Mesendoderm (in vitro differentiated cells): ENCODE data around the gene CEP128.
A peak's percentile ranks its signal among the peaks of the same experiment; 100 is the strongest.

Experiments
- DNase-seq: peaks from one replicate; pipeline ENCODE4 v3.0.0; 2013
- H2AK5ac ChIP-seq: 2 replicates; pipeline ENCODE4 v1.6.1; 2013; ENCODE audit warnings: low read length, inconsistent platforms
- H2BK120ac ChIP-seq: 2 replicates; pipeline ENCODE4 v1.6.1; 2013; ENCODE audit warnings: low read depth, mild to moderate bottlenecking, low read length, moderate library complexity, mixed read lengths
- H2BK15ac ChIP-seq: replicated peaks from 2 replicates; pipeline ENCODE4 v1.6.1; 2013; ENCODE audit warnings: low read depth, mild to moderate bottlenecking, moderate library complexity
- H2BK5ac ChIP-seq: 2 replicates; pipeline ENCODE4 v1.6.1; 2013; ENCODE audit warnings: low read length, inconsistent platforms
- H3K18ac ChIP-seq: 2 replicates; pipeline ENCODE4 v1.6.1; 2013; ENCODE audit warnings: mild to moderate bottlenecking, low read length, mixed read lengths
- H3K23ac ChIP-seq: one replicate; pipeline ENCODE4 v1.6.1; 2013; ENCODE audit warnings: low read length
- H3K27ac ChIP-seq: 2 replicates; pipeline ENCODE4 v1.5.1; 2013; ENCODE audit warnings: low read depth, mild to moderate bottlenecking, inconsistent platforms, low read length, moderate library complexity
- H3K27me3 ChIP-seq: 2 replicates; pipeline ENCODE4 v1.6.1; 2013; ENCODE audit warnings: low read length, control low read depth, mild to moderate bottlenecking, inconsistent platforms; ENCODE audit not compliant: insufficient read depth, poor library complexity
- H3K36me3 ChIP-seq: 2 replicates; pipeline ENCODE4 v1.6.1; 2013; ENCODE audit warnings: low read length, inconsistent platforms; ENCODE audit not compliant: control insufficient read depth, insufficient read depth
- H3K4ac ChIP-seq: one replicate; pipeline ENCODE4 v1.6.1; 2013; ENCODE audit warnings: low read depth, mild to moderate bottlenecking, low read length, moderate library complexity
- H3K4me1 ChIP-seq: 2 replicates; pipeline ENCODE4 v1.6.1; 2013; ENCODE audit warnings: low read depth, low read length, inconsistent platforms; ENCODE audit not compliant: control insufficient read depth
- H3K4me2 ChIP-seq: 2 replicates; pipeline ENCODE4 v1.6.1; 2013; ENCODE audit warnings: low read length
- H3K4me3 ChIP-seq: 2 replicates; pipeline ENCODE4 v1.5.1; 2013; ENCODE audit warnings: mild to moderate bottlenecking, low read length
- H3K56ac ChIP-seq: one replicate; pipeline ENCODE4 v1.6.1; 2013; ENCODE audit warnings: low read length
- H3K79me1 ChIP-seq: 2 replicates; pipeline ENCODE4 v1.6.1; 2013; ENCODE audit warnings: low read length, inconsistent platforms
- H3K79me2 ChIP-seq: 2 replicates; pipeline ENCODE4 v1.6.1; 2013; ENCODE audit warnings: mild to moderate bottlenecking, low read length; ENCODE audit not compliant: control insufficient read depth, insufficient read depth
- H3K9ac ChIP-seq: 2 replicates; pipeline ENCODE4 v1.6.1; 2013; ENCODE audit warnings: low read length, inconsistent platforms
- H4K5ac ChIP-seq: one replicate; pipeline ENCODE4 v1.6.1; 2013; ENCODE audit warnings: low read length
- H4K8ac ChIP-seq: one replicate; pipeline ENCODE4 v1.6.1; 2013; ENCODE audit warnings: low read depth, mild to moderate bottlenecking, control low read depth, low read length, moderate library complexity
- WGBS: extraction: QIAGEN DNeasy Blood & Tissue Kit; methylation state at CpG from one replicate; pipeline ENCODE4 v1.1.7; 2013; ENCODE audit warnings: low lambda C conversion rate, missing lambda C conversion rate; ENCODE audit not compliant: insufficient coverage; ENCODE audit errors: extremely low coverage; 5-methylcytosine and 5-hydroxymethylcytosine counted together

CEP128 gene

DNA sequence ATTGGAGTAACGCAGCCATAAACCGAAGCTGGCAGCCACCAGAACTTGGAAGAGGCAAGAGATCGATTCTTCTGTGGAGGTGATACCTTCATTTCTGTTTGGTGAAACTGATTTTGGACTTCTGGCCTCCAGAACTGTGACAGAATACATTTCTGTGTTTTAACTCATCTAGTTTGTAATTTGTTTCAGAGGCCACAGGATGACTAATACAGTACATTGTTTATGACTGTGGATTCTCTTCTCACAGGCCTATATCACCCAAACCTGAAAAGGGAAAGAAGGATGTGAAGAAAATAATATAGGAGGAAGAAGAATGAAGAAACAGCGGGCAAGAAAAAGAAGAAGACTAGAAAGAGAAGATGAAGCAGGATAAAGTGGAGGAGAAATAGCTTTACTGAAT lies 466.5 kb downstream of the CEP128 start:
- Histone ChIP-seq H3K27ac (no peak overlapping the region), H3K9ac (no peak overlapping the region), H3K4me3 (no peak overlapping the region), H2BK120ac (no peak overlapping the region), H3K79me1 (no peaks in the 10 kb centered on the region), H3K27me3 (no peaks in the 10 kb centered on the region), H3K4ac (no peak overlapping the region), H3K4me1 (no peaks in the 10 kb centered on the region), H2BK15ac (no peak overlapping the region), H2AK5ac (no peak overlapping the region), H3K4me2 (no peak overlapping the region), H3K56ac (no peak overlapping the region), H2BK5ac (no peak overlapping the region), H3K79me2 (no peaks in the 10 kb centered on the region), H3K18ac (no peak overlapping the region), H3K36me3 (no peaks in the 10 kb centered on the region), H4K8ac (no peak overlapping the region), H4K5ac (no peak overlapping the region), H3K23ac (no peak overlapping the region)
- DNase-seq: no peak
- 100% methylated on average over 1 of the region's 4 CpGs for WGBS

GRCh38 chr14:80468331-80469122 lies 473.0 kb downstream of the CEP128 start:
- Histone ChIP-seq H3K9ac (no peak overlapping the region), H3K36me3 (no peaks in the 10 kb centered on the region), H3K4ac (no peak overlapping the region), H4K5ac (no peak overlapping the region), H3K79me1 (no peaks in the 10 kb centered on the region), H3K79me2 (no peaks in the 10 kb centered on the region), H3K27ac (no peak overlapping the region), H3K23ac (no peak overlapping the region), H3K27me3 (no peaks in the 10 kb centered on the region), H3K4me1 (no peaks in the 10 kb centered on the region), H3K56ac (no peak overlapping the region), H3K18ac (no peak overlapping the region), H3K4me2 (no peak overlapping the region), H3K4me3 (no peak overlapping the region), H2BK120ac (no peak overlapping the region), H4K8ac (no peak overlapping the region), H2AK5ac (no peak overlapping the region), H2BK15ac (no peak overlapping the region), H2BK5ac (no peak overlapping the region)
- DNase-seq: peak; percentile 50
- no CpG with 5 or more reads among the region's 5 CpGs for WGBS

- H3K36me3 ChIP-seq: no peaks in the 10 kb centered on the region
- no peak overlapping the region for H3K56ac ChIP-seq
- H3K4me1 ChIP-seq: no peaks in the 10 kb centered on the region
- H3K27me3 ChIP-seq: no peaks in the 10 kb centered on the region
- H3K23ac ChIP-seq: no peak overlapping the region
- H3K9ac ChIP-seq: no peak overlapping the region
- no CpG with 5 or more reads among the region's 7 CpGs for WGBS
- H3K4me3 ChIP-seq: no peak overlapping the region
- H3K79me2 ChIP-seq: no peaks in the 10 kb centered on the region
- H2BK120ac ChIP-seq: no peak overlapping the region
- H2BK15ac ChIP-seq: no peak overlapping the region
- no peak for DNase-seq
- no peak overlapping the region for H3K27ac ChIP-seq
- H4K5ac ChIP-seq: no peak overlapping the region
- H2BK5ac ChIP-seq: no peak overlapping the region
- no peak overlapping the region for H3K4ac ChIP-seq
- H3K18ac ChIP-seq: no peak overlapping the region
- H2AK5ac ChIP-seq: no peak overlapping the region
- no peaks in the 10 kb centered on the region for H3K79me1 ChIP-seq
- no peak overlapping the region for H4K8ac ChIP-seq
- no peak overlapping the region for H3K4me2 ChIP-seq
Observed at GRCh38 chr14:80465546-80466220, 475.9 kb downstream of the CEP128 start.

DNA sequence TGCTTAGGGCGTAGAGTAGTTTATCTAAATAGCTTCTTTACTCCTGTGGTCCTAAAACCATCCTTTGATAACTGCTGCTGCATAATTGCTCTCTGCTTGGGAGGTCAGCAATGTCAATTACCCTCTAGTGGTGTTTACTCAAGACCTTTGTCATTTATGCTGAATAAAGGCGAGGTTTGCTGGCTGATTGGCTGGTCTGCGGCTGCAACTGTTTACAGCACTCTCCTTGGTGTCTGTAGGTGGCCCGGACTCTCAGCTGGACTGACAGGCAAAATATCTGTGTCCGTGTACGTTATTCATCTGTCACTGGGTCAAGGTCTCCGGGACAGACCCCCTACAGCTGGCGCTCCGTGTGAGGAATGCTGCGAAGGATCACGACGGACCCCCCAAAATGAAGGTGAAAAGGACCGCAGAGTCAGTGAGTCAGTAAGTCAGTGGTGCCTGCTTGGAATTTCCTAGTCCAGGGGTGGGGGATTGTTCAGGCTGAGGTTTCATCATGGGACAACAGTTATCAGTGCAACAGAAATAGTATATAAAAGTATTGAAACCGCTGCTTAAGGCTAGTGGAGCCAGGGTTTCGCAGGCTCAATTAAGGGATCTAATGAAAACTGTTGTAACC lies 476.9 kb downstream of the CEP128 start:
- H2BK120ac ChIP-seq: no peak overlapping the region
- no peak overlapping the region for H3K56ac ChIP-seq
- WGBS: no CpG with 5 or more reads among the region's 15 CpGs
- no peak overlapping the region for H2BK15ac ChIP-seq
- H3K4me1 ChIP-seq: no peaks in the 10 kb centered on the region
- H4K5ac ChIP-seq: no peak overlapping the region
- H3K79me2 ChIP-seq: no peaks in the 10 kb centered on the region
- H4K8ac ChIP-seq: no peak overlapping the region
- no peak overlapping the region for H3K18ac ChIP-seq
- H2BK5ac ChIP-seq: no peak overlapping the region
- H3K27ac ChIP-seq: no peak overlapping the region
- no peak overlapping the region for H2AK5ac ChIP-seq
- H3K23ac ChIP-seq: no peak overlapping the region
- peak; percentile 73 for DNase-seq
- no peak overlapping the region for H3K4me3 ChIP-seq
- no peak overlapping the region for H3K4me2 ChIP-seq
- no peaks in the 10 kb centered on the region for H3K79me1 ChIP-seq
- H3K4ac ChIP-seq: no peak overlapping the region
- H3K27me3 ChIP-seq: no peaks in the 10 kb centered on the region
- no peak overlapping the region for H3K9ac ChIP-seq
- no peaks in the 10 kb centered on the region for H3K36me3 ChIP-seq

- Histone ChIP-seq H3K27me3 (no peaks in the 10 kb centered on the region), H3K4ac (no peak overlapping the region), H3K36me3 (no peaks in the 10 kb centered on the region), H2BK5ac (no peak overlapping the region), H3K4me2 (no peak overlapping the region), H2AK5ac (no peak overlapping the region), H3K79me1 (no peaks in the 10 kb centered on the region), H3K27ac (no peak overlapping the region), H4K8ac (no peak overlapping the region), H3K23ac (no peak overlapping the region), H3K56ac (no peak overlapping the region), H3K9ac (no peak overlapping the region), H3K4me1 (no peaks in the 10 kb centered on the region), H4K5ac (no peak overlapping the region), H2BK120ac (no peak overlapping the region), H3K4me3 (no peak overlapping the region), H3K18ac (no peak overlapping the region), H3K79me2 (no peaks in the 10 kb centered on the region), H2BK15ac (no peak overlapping the region)
- WGBS: no CpG with 5 or more reads among the region's 1 CpG
- no peak for DNase-seq
Observed at GRCh38 chr14:80456209-80456608, 485.3 kb downstream of the CEP128 start.
